GM12891 (cell line): ENCODE measurements around the gene DDIT3.

Source experiments
- POLR2A ChIP-seq: IDR thresholded peaks from 2 replicates; pipeline ENCODE4 v1.6.1; 2011; ENCODE audit warnings: low read depth, low read length, control low read depth
- POLR2AphosphoS5 ChIP-seq: IDR thresholded peaks from 2 replicates; pipeline ENCODE4 v1.6.1; 2011; ENCODE audit warnings: low read depth, low read length, control low read depth
- POU2F2 ChIP-seq: IDR thresholded peaks from 2 replicates; pipeline ENCODE4 v1.6.1; 2011; ENCODE audit warnings: low read depth, mild to moderate bottlenecking, control low read depth, low read length, moderate library complexity
- TAF1 ChIP-seq: IDR thresholded peaks from 2 replicates; pipeline ENCODE4 v1.6.1; 2011; ENCODE audit warnings: low read depth, low read length, control low read depth

DNA sequence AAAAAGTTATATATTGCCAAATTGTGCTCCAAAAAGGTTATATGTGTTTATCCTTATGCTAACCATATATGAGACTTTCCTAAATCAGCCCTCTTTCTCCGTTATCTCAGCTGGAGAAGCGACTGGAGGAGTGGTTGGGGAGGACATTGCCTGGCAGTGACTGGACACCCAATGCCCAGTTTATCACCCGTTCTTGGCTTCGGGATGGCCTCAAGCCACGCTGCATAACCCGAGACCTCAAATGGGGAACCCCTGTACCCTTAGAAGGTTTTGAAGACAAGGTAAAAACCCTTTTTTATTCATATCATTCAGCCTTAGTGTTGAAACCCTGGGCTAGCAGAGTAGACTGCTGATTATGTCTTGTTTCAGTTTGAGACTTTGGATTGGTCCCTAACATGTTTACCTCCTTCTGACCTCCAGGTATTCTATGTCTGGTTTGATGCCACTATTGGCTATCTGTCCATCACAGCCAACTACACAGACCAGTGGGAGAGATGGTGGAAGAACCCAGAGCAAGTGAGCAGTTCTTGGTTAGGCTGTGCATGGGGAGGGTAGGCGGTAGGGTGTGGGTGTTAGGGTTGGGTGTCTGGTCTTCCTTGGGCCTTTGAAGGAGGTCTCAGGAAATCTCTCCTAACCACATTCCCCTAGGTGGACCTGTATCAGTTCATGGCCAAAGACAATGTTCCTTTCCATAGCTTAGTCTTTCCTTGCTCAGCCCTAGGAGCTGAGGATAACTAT is 8.6 kb downstream of the DDIT3 start:
- TF ChIP-seq POLR2AphosphoS5 = no peak
- no peak for TF ChIP-seq TAF1
- no peak for TF ChIP-seq POLR2A
- TF ChIP-seq POU2F2 = no peak
